HG03442 (cell line): ENCODE data around the gene LSM3.

ENCODE experiments used
- ATAC-seq: cut with Tn5 transposase; IDR thresholded peaks from one replicate; pipeline ENCODE4 v1.9.1; 2021; ENCODE audit warnings: mild to moderate bottlenecking, moderate library complexity; ENCODE audit not compliant: unreplicated experiment

The LSM3 gene

DNA sequence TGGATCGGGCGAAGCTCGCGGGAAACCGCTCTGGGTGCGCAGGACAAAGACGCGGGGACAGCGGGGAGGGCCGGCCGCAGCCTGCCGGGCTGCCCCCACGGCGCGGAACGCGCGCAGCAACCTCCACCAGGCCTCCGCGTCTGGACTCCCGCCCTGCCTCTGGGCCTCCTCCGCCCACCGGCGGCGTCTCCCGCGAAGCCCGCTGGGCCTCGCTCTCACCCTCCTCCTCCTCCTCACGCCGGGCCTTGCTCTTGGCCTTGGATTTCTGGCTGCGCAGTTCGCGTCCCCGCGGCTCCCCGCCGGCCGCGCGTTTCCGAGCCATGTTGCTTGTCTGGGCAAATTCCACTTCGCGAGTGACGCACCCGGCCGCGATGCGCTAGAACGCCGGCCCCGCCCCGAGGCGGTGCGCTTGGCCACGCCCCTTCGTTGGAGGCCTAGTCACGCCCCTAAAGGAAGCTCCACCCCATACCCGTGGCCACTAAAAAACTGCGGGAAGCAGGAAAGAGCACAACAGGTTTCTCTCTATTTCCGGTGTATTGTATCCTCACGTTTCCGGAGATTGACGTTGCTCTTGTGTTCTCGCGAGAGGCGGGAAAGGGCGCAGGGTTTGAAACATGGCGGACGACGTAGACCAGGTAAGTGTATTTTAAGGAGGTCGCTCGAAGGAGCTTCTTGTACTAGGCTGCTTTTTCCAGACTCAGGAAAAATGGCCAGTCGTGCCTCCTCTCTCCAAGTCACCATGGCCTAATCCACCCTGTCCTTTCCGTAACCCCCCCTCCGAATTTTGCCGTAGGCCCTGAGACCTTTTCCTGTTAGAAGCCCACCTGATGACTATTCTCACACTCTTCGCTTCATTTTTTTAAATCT is at the start of gene LSM3, which contains the start of gene XPC:
Gene LSM3, plus strand, starts transcription at position 571 of the 867 bp plus-strand sequence. Its CDS starts 44 bp downstream, at position 615.
Gene XPC, minus strand, starts transcription at position 355 of the 867 bp plus-strand sequence. Its CDS starts 33 bp downstream, at position 322.
- ATAC-seq, result peak; percentile 93

DNA sequence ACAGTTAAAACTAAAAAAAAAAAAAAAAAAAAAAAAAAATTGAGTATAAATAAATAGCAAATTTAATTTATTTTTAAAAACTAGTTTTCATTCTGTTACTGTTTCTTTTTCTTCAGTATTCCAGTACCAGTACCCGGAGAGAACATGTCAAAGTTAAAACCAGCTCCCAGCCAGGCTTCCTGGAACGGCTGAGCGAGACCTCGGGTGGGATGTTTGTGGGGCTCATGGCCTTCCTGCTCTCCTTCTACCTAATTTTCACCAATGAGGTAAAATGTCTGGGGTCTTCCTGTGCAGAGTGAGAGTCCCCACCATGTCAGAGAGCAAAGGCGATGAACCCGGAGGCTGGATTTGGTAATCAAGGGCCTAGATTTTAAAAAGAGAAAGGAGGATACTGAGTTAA is 49.3 kb upstream of the LSM3 start:
- ATAC-seq, result no peak

DNA sequence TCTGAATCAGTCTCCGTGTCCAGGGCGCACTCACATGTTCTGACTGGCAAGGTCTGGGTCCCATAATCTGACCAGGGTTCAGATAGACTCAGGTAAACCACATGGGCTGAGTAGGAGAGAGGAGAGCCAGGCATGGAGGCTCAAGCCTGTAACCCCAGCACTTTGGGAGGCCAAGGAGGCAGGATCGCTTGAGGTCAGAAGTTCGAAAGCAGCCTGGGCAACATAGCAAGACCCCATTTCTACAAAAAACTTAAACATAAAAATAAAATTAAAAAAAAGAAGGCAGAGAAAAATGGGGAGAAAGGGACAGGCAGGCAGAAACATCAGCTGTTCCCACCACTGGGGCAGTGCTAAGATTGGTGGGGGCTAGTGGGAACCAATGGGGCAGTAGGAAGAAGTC is 48.4 kb upstream of the LSM3 start:
- ATAC-seq, result no peak

DNA sequence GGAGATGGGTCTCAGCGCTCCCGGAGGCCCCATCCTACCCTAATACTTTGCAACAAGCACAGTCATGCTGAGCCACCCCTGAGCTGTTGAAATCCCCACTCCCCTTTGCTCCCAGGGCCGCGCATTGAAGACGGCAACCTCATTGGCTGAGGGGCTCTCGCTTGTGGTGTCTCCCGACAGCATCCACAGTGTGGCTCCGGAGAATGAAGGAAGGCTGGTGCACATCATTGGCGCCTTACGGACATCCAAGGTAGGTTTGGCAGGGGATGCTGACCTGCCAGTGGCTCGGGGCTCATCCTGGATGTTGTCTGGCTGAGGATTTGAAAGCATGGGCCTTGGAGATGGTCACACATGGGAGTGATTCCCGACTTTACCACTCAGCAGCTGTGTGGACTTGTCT is 47.9 kb upstream of the LSM3 start:
- no peak for ATAC-seq

DNA sequence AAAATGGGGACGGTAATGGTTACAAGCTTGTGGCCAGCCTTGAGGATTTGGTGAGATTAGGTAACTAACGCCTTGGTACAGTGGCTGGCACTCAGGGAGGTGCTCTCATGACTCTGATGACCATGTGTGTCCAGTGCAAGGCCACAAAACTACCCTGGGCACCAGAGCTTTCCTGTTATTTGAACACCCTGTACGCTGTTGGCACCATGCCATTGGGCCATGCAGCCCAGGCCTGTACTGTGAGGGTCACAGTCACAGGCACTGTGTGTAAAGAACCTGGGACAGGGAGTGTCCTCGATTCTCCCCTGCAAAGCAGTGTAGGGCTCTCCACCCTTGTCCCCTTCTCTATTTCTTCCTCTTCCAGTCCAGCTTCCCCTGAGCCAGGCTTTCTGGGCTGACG is 47.5 kb upstream of the LSM3 start:
- ATAC-seq, result no peak

DNA sequence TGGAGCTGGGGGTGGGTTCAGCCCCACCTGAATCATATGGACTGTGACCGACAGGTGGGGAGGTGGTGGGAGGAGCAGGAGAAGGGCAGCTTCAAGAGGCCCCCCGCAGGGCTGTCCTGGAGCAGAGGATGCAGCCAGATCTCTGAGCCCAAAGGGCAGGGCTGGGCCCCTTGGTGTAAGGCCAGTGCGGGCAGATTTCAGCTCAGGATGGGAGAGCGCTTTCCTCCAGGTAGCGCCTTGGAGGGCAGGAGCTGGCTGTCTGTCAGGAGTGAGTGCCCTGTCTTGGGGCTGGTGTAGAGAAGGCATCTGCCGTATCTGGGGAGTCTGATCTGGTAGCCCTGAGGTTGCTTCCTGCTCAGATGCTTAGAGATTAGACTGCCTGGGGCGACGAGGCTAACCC is 46.5 kb upstream of the LSM3 start:
- no peak for ATAC-seq

DNA sequence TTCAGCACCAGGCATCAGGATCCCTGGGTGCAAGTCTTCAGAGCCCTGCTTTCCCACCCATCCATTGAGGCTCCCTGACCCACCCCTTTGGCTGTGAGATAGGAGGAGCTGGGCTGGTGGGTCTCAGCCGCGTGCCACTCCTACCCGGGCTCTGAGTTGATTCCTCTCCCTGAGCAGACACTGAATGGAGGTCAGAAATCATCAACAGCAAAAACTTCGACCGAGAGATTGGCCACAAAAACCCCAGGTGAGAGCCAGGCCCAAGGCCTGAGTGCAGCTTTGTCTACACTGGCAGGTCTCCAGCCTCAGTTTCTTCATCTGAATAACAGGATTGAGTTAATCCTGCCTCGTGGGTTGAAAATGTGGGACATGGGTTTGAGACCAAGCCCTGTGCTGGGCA is 45.9 kb upstream of the LSM3 start:
- ATAC-seq, result no peak

DNA sequence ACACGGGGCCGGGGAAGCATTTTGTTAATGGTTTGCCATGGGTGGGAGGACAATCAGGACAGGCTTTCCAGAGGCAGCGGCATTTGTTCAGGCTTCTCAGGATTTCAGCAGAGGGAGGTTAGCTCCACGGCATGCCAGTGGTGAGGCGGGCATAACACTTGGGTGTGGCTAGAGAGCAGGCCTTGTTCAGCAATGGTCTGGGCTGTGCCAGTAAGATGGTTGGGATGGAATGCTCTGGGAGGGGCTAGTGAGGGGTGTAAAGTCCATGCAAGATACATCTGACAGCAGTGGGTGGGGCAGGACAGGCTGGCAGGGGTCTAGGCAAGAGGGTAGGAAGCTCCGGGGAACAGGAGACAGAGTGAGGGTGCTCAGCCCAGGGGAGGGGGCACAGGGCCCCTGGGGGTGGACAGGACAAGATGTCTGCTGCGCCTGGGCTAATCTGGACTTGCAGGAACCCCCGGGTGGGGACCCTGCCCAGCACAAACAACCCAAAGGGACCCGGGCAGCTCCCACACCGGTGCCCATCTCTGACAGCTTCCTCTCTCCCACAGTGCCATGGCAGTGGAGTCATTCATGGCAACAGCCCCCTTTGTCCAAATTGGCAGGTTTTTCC is 45.3 kb upstream of the LSM3 start:
- no peak for ATAC-seq

DNA sequence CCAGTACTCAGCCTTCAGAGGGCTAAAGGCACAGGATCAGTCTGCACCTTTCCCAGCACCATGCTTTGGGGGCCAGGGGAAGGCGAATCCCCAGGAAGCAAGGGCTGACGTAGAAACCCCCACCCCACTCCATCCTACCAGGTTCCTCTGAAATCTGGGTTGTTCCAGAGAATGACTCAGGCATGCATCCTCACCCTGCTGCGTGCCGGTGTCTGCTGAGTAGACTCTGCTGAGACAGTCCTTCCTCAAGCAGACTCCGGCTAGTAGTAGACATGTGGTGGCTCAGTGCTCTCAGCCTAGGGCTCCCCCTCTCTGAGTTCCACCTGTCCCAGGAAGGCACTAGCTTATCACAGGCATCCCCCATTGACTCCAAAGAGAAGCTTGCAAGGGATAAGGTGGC is 44.7 kb upstream of the LSM3 start:
- no peak for ATAC-seq

DNA sequence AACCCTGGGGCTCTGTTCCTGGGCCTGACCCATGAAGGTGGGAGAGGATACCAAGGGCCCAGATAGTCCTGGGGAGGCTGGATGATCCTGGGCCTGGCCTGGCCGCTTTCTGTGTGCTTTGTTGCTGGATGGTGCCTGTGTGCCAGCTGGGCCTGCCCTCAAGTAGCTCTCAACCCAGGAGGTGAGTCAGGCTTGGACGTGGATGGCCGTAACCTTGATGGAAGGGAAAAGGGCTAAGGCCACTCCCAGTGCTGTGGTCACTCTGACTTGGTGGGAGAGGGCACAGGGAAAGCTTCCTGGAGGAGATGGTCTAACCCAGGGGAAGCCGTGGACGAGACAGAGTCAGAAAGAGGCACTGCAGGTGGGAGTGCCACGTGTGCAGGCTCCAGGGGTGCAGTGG is 44.3 kb upstream of the LSM3 start:
- ATAC-seq, result no peak

DNA sequence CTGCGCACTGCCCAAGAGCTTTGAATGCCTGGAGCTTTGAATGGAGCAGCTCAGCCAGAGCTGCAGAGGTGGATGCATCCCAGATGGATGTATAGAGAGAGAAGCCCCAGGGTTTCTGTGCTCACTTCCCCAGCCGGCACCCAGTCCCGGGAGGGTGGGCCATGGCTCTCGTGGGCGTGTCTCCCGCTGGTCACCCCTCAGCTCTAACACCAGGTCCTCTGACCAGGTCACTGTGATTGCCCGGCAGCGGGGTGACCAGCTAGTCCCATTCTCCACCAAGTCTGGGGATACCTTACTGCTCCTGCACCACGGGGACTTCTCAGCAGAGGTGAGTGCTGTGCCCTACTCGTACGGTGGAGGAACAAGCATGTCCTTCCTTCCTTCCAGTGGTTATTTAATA is 43.0 kb upstream of the LSM3 start:
- no peak for ATAC-seq

DNA sequence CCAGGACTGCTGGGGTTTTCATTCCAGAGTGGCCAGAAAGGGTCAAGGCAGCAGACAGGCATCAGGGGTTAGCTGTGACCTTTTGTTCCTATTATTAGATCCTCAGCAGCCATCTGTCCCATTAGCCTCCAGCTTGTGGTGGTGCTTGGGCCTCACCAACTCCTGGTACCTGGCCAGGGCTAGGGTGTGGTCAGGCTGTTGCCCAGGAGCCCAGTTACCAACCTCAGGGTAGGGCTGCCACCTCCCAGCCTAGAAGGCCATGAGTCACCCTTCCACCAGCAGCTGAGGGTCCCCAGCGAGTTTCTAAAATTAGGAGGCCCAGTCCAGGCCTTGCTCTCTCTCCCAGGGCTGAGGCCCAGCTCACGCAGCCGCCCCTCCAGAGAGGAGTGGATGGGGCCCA is 41.6 kb upstream of the LSM3 start:
- ATAC-seq, result no peak

DNA sequence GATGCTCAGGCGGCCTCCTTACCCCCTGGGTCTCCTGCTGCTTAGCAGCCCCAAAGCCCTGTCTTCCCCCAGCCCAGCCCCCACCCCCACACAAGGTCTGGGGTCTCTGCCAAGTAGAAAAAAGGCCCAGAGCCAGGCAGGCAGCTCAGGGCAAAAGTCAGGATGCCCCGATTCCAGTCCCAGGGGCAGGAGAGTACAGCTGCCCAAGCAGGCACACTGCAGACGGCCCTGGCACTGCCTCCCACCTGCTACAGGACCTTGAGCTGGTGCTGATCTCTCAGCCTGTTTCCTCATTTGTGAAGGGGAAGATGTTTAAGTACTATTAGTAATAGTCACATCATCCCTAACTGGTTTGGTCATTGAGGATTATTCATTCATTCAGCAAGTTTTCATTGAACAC is 41.2 kb upstream of the LSM3 start:
- ATAC-seq, result no peak

DNA sequence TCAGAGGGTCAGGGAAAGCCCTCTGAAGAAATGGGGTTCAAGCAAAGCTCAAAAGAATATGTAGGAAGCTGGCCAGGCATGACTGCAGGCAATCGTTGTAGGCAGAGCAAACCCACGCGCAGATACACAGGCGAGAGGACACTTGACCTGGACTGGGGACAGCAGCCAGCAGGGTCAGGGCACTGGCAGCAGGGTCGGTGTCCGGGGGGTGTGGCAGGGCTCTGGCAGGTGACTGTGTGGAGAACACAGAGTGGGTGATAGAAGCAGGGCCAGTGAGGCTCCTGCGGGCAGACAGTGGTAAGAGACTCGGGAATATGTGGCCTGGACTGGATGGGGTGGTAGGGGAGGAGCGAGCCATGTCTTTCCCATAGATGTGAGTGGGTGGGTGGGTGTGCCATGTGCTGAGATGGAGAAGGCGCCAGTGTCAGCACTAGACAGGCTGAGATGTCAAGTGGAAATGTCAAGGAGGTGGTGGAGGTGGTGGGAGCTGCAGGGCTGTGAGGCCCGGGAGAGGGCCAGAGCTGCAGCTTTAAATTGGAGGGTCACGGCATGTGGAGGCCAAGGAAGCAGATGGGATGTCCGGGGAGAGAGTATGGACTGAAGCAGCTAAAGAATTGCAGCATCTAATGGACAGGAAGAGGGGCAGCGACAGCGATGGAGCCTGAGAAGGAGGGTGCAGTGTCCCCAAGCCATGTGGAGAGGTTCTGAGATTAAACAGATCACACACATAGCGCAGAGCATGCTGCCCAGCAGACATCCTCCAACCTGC is 40.3 kb upstream of the LSM3 start:
- no peak for ATAC-seq

DNA sequence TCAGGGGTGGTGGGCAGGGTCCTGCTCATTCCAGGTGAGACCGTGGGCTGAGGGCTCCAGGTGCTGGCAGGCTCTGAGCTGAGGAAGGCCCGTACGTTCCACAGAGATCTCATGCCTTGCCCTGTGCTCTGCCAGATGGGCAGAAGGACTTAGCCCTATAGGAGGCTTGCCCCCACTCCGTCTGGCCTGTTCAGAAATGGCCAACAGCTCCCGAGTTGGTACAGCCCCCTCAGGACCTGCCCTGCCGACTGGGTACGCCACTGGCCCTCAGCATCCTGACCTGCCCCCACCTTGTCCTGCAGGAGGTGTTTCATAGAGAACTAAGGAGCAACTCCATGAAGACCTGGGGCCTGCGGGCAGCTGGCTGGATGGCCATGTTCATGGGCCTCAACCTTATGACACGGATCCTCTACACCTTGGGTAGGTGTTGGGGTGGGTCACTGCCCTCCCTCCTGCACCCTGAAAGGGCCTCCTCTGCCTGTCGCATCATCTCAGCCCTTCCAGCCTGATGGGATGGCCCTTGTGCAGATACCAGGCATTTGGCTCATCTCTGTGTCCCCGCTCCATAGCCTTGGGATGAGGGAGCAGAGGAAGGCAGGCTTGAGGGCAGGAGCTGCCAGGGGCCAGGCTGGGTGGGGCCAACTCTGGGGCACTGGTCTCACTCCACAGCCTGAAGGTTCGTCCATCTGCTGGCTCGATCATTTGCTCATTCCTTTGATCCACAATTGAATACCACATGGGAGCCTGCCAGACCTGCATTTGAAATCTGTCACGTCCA is 39.5 kb upstream of the LSM3 start:
- ATAC-seq, result no peak

DNA sequence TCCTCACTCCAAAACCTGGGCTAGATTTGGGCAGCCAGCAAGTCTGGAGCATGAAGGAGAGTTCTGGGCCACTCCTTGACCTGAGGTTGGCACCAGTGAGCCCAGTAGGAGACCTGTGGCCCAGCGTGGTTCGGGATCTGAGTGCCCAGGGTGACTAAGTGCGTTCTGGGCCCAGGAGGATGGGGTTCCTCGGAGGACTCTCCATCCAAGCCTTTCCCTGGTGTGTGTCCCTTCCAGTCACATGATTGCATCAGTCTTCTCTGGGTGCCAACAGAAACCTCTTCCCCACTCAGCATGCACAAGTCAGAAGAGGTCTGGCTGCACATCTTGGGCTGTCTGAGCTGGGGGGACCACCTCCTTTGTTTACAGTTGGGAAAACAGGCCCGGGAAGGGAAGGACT is 38.8 kb upstream of the LSM3 start:
- ATAC-seq, result no peak

DNA sequence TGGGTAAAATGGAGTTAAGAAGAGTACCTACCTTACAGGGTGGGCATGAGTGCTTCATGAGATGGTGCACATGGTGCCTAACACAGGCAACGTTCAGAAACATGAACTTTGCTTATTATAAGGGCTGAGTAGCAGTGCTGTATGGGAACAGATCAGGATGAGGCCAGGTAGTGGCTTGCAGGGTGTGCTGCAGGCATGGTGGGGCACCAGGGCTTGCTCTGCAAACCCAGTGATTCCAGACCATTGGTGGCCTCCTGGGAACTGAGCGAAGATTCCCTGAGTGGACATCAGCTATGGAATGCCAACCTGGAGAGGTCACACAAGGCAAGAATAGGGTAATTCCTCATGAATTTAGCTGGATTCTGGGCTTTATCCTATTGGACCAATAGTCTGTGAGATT is 37.9 kb upstream of the LSM3 start:
- ATAC-seq, result no peak

DNA sequence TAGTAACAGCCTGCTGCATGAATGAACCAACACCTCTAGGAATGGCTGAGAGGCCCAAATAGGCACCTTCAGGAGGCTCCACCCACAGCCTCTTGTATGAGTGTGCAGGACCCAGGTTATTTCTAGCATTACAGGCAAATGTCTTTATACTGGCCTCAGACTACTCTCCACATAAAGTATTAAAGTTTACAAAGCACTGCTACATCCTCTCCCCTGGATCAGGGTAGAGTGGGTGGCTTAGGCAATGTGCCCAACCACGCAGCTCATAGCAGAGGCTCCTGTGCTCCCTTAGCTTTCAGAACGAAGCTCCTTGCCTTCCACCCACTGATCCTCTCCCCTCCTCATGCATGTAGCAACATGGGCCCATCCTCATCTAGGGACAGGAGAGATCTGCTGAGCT is 37.5 kb upstream of the LSM3 start:
- ATAC-seq, result no peak

DNA sequence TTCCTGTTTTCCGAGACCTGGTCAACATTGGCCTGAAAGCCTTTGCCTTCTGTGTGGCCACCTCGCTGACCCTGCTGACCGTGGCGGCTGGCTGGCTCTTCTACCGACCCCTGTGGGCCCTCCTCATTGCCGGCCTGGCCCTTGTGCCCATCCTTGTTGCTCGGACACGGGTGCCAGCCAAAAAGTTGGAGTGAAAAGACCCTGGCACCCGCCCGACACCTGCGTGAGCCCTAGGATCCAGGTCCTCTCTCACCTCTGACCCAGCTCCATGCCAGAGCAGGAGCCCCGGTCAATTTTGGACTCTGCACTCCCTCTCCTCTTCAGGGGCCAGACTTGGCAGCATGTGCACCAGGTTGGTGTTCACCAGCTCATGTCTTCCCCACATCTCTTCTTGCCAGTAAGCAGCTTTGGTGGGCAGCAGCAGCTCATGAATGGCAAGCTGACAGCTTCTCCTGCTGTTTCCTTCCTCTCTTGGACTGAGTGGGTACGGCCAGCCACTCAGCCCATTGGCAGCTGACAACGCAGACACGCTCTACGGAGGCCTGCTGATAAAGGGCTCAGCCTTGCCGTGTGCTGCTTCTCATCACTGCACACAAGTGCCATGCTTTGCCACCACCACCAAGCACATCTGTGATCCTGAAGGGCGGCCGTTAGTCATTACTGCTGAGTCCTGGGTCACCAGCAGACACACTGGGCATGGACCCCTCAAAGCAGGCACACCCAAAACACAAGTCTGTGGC is 36.8 kb upstream of the LSM3 start:
- no peak for ATAC-seq

DNA sequence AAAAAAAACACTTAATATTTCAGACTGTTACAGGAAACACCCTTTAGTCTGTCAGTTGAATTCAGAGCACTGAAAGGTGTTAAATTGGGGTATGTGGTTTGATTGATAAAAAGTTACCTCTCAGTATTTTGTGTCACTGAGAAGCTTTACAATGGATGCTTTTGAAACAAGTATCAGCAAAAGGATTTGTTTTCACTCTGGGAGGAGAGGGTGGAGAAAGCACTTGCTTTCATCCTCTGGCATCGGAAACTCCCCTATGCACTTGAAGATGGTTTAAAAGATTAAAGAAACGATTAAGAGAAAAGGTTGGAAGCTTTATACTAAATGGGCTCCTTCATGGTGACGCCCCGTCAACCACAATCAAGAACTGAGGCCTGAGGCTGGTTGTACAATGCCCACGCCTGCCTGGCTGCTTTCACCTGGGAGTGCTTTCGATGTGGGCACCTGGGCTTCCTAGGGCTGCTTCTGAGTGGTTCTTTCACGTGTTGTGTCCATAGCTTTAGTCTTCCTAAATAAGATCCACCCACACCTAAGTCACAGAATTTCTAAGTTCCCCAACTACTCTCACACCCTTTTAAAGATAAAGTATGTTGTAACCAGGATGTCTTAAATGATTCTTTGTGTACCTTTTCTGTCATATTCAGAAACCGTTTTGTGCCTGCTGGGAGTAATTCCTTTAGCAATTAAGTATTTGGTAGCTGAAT is 35.9 kb upstream of the LSM3 start:
- no peak for ATAC-seq
